ENCODE results near the gene STAT3. TPM values are rescaled to one million over a fixed set of nuclear protein-coding genes. Genes with fewer than 3 reads are reported as not detected.

STAT3 gene
- total and polyA plus RNA-seq, 2 of the 13 experiments (the other 11 are each of a cell fraction or from before 2014, with no cell fraction given) = 61.8 to 62.4 TPM

DNA sequence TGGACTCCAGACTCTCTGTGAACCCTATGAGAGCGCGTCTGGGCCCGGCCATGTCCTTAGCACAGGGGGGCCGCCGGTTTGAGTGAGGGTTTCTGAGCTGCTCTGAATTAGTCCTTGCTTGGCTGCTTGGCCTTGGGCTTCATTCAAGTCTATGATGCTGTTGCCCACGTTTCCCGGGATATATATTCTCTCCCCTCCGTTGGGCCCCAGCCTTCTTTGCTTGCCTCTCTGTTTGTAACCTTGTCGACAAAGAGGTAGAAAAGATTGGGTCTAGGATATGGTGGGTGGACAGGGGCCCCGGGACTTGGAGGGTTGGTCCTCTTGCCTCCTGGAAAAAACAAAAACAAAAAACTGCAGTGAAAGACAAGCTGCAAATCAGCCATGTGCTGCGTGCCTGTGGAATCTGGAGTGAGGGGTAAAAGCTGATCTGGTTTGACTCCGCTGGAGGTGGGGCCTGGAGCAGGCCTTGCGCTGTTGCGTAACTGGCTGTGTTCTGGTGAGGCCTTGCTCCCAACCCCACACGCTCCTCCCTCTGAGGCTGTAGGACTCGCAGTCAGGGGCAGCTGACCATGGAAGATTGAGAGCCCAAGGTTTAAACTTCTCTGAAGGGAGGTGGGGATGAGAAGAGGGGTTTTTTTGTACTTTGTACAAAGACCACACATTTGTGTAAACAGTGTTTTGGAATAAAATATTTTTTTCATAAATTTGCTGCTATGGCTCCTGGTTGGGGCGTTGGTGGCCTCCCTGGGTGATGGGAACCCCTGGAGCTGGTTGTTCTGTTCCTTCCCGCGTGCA, 76.8 kb downstream of the STAT3 start (continued):
- TF ChIP-seq ATF7-NPFF (CRISPR knock-in tag; IDR thresholded peaks at IDR 0.05; ENCODE audit: low read depth) (no peak), NR2F6 (IDR thresholded peaks at IDR 0.05) (no peak), NR2F6 (CRISPR knock-in tag; IDR thresholded peaks at IDR 0.05) (peak; percentile 73), TERF1 (CRISPR knock-in tag; IDR thresholded peaks at IDR 0.05) (no peak), SP5 (CRISPR knock-in tag; IDR thresholded peaks at IDR 0.05; ENCODE audit: borderline replicate concordance, low read depth) (peak; percentile 81), BRCA1 (CRISPR knock-in tag; IDR thresholded peaks at IDR 0.05) (no peak), ZNF687 (CRISPR knock-in tag; IDR thresholded peaks at IDR 0.05) (peak; percentile 78), NR2F1 (CRISPR knock-in tag; IDR thresholded peaks at IDR 0.05) (0 out of 4 replicates have a peak, but pooled peaks of 1 of the 2 experiments have one; percentile 40), KLF9 (CRISPR knock-in tag; IDR thresholded peaks at IDR 0.05; ENCODE audit: low read depth) (0 out of 2 replicates have a peak, but pooled peaks have one; percentile 80), ISX (CRISPR knock-in tag; conservative IDR thresholded peaks at IDR 0.05) (no peak), ARNT (IDR thresholded peaks at IDR 0.05) (no peak), SRF (IDR thresholded peaks at IDR 0.05; ENCODE audit: low read depth, low read length) (no peak)
- TF ChIP-seq, protein P1, sequence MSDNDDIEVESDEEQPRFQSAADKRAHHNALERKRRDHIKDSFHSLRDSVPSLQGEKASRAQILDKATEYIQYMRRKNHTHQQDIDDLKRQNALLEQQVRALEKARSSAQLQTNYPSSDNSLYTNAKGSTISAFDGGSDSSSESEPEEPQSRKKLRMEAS (IDR thresholded peaks at IDR 0.05) = peak; percentile 92
- TF ChIP-seq, protein P2, sequence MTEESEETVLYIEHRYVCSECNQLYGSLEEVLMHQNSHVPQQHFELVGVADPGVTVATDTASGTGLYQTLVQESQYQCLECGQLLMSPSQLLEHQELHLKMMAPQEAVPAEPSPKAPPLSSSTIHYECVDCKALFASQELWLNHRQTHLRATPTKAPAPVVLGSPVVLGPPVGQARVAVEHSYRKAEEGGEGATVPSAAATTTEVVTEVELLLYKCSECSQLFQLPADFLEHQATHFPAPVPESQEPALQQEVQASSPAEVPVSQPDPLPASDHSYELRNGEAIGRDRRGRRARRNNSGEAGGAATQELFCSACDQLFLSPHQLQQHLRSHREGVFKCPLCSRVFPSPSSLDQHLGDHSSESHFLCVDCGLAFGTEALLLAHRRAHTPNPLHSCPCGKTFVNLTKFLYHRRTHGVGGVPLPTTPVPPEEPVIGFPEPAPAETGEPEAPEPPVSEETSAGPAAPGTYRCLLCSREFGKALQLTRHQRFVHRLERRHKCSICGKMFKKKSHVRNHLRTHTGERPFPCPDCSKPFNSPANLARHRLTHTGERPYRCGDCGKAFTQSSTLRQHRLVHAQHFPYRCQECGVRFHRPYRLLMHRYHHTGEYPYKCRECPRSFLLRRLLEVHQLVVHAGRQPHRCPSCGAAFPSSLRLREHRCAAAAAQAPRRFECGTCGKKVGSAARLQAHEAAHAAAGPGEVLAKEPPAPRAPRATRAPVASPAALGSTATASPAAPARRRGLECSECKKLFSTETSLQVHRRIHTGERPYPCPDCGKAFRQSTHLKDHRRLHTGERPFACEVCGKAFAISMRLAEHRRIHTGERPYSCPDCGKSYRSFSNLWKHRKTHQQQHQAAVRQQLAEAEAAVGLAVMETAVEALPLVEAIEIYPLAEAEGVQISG (CRISPR knock-in tag; IDR thresholded peaks at IDR 0.05) = peak; percentile 84
- TF ChIP-seq, protein P3, sequence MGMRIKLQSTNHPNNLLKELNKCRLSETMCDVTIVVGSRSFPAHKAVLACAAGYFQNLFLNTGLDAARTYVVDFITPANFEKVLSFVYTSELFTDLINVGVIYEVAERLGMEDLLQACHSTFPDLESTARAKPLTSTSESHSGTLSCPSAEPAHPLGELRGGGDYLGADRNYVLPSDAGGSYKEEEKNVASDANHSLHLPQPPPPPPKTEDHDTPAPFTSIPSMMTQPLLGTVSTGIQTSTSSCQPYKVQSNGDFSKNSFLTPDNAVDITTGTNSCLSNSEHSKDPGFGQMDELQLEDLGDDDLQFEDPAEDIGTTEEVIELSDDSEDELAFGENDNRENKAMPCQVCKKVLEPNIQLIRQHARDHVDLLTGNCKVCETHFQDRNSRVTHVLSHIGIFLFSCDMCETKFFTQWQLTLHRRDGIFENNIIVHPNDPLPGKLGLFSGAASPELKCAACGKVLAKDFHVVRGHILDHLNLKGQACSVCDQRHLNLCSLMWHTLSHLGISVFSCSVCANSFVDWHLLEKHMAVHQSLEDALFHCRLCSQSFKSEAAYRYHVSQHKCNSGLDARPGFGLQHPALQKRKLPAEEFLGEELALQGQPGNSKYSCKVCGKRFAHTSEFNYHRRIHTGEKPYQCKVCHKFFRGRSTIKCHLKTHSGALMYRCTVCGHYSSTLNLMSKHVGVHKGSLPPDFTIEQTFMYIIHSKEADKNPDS (CRISPR knock-in tag; IDR thresholded peaks at IDR 0.05) = no peak
